ENCODE measurements around the gene CST9L. TPM values are rescaled to one million over a fixed set of nuclear protein-coding genes. Genes with fewer than 3 reads are reported as not detected.

The CST9L gene
- total RNA-seq, 1 donor from 2014 or later = 0.96 TPM

DNA sequence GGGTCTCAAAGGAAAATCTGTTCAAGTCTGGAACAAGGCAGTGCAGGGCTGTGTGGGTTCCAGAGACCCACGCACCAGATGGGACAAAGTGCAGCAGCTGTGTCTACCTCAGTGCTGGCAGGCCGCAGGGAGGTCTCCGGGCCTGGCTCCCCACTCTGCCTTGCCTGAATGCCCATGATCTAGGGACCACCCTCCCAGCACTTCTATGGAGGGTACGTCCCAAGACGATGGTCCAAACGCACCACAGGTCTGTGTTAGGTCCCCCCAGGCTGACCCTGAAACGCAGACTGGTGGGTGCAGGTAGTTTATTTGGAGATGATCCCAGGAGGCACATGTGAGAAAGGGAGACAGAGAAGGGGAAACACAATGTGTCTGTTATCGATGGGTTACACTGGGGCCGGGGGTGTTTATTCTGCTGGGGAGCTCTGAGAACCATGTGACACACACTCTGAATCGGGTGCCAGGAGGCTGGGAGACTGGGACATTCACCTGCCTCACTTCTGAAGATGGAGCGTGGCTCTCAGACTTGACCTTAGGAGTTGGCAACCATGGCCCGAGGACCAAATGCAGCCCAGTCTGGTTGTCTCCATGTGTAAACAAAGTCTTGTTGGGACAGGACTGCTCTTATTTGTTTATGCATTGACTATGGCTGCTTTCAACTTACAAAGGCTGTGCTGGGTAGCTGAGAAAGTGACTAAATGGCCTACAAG is 21.7 kb downstream of the CST9L start:
- no peak for DNase-seq (ENCODE audit: low spot score)

DNA sequence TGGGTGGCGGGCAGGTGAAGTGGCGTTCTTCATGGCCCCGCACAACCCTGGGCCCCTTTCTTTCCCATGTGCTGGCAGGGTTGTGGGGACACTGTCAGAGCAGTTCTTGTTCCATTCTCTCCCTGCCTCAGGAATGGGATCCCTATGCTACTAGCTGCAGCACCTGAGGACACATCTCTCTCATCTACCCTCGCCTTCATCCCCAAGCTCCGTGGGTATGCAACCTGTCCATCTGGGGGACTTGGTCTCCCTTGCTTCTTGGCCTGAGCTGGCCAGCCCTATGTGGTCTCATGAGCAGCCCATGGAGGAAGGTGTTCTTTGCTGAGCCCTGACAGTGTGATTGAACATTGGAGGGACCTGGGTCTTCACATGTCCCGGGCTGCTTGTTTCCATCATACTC is 24.2 kb downstream of the CST9L start:
- no peak for DNase-seq (ENCODE audit: low spot score)

DNA sequence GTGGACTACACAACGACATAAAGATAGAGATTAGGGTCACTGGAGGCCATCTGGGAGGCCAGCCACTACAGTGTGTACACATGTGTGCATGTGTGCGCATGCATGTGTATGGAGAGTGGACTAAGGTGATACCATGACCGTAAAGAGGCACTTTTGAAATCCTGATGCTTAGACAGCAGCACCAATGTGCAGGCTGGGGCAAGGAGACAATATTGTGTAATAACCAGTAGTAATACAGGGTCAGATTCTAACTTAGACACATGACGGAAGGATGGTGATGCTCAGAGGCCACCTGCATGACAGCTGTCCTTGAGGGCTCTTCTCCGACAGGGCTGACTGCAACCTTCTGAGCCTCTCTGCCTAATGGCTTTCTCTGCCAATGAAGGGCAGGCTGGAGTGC is 25.5 kb downstream of the CST9L start:
- no peak for DNase-seq (ENCODE audit: low spot score)

DNA sequence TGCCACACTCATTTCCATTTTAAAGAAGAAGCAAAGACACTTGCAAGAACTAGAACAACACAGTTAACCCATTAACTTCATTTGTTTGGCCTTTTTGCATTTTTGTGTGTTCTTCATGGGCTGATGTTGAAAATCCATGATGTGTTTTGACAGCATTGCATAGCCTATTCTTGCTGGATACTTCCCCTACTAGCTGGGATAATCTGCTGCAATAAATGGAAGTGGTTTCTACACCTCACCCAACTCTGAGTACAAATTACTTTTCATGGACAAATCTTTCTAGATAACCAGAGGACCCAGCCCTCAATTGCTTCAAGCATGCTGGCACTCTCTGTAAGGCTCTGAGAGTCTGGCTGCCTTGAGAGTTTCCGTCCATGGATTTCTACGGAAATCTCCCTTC is 26.5 kb downstream of the CST9L start:
- peak; percentile 12 for DNase-seq (ENCODE audit: low spot score)

DNA sequence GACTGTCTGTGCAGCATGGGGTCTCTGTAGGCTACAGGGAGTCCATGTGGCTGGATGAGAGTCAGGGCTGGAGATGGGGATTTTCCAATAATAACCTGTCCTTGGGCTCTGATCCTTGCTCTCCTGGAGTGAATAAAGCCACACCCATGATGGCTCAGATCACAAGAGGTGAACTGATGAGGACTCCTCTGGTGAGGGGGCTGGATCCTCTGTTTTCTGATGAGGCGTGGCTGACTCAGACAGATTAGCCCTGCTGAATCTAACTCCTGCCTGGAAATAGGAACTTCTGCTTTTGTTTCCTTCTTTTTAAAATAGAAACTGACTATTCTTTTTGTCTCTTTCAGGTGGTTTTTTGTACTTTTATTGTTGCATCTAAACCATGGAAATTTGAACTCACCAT is 27.0 kb downstream of the CST9L start:
- peak; percentile 11 for DNase-seq (ENCODE audit: low spot score)

DNA sequence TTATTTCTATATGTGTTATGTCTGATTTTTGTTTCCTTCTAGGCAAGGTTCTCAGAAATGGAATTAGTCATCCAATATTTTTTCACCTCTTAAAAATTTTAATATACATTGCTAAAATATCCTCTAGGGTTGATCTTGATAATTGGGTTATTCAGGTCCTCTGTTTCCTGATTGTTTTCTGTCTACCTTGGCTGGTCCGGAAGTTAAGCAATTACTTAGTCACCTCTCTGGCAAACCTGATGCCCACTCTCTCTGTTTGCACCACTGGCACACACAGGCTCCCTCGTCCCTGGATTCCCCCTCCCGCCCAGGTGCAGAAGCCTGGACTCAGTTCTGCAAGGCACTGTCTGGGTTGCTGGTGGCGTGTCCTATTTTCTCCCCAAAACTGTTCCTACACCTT is 27.7 kb downstream of the CST9L start:
- DNase-seq (ENCODE audit: low spot score) = no peak

DNA sequence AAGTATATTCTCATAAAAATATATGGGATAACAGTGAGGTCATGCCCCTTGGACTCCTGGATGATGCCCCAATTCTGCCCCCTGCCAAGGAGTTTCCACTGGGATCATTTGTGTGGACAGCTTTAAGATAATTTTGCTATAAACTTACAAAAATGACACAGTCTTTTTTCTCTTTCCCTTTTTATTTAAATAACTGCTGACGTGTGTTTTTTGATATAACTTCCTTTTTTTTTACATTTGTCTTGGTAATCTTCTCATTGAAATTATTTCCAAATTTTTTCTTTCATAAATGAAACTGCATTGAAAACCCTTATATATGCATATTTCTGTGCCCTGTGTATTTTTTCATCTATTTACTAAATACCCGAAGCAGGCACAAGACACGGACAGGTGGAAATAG is 31.3 kb downstream of the CST9L start:
- DNase-seq (ENCODE audit: low spot score) = no peak

DNA sequence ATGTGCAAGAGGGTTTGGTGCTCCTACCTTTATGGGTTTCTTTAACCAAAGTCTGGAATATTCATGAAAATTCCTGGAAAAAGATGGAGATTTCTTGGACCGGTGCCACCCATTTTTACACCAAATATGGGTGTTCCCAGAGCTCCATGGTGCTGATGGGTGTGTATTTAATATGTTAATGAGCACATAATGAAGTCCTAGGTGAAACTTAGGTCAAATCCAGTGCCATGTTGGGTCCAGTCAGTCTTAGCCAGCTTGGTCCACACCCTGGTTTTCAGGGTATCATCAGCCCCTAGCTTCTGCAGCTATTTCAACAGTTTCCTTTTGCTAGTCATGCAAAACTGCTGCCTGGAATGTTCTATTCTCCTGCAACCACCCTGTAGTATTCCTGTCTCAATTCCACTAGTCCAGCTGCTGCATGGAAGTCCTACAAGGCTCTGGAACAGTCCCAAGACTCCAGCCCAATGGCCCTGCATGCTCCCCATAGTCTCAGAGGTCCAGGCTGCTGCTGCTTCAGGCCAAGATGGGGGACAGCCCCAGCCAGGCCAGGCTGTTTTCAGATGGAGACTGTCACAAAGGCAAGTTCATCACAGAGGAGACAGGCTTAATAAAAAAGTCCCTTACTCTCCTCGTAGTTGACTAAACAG is 31.8 kb downstream of the CST9L start:
- no peak for DNase-seq (ENCODE audit: low spot score)

DNA sequence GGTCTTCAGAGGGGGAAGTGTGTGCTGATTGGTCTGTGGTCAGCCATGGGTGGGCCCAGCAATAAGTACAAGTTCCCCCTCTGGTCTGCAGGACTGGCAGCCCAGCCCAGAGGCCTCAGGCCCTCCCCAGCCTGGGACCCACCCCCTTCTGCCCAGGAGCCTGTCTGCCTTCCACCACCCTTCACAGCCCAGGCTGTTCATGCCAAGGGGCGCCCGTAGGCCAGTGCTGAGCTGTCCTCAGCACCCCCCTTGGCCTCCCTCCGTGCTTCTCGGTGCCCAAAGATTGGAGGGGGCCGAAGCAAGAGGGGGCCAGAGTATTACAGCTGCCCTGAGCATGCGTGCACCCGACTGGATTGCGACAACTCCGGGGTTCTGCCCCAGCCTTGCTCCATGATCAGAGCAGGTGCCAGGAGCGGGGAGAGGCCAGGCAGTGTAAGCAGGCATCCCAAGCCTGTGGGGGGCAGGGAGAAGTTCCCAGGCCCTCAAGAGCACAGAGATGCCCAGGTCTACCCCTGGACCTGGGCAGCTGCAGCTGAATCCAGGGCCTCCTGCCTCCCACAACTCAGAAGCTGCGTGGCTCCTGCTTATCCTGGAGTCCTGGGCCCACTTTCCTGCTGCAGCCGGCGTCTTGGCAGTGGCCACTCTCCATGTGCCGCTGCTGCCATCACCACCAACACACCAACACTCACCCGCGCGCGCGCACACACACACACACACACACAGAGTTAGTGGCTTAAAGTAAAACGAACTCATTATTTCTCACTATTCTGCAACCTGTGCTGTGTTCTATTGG is 33.3 kb downstream of the CST9L start:
- DNase-seq (ENCODE audit: low spot score) = no peak

DNA sequence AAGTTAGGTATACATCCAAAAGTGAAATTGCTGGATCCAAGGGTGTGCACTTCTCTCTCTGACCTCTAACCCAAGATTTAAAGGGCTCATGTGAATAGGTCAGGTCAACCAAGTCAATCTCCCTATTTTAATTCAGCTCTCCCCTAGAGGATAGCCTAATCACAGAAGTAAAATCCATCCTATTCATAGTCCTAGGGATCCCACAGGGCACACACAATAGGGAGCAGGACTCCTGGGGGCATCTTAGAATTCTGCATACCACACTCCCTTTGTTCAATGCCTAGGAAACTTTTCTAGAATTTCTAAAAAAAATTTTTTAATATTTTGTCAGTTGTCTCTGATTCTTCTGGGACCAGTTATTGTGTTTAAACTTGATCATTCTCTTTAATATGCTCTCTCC is 35.1 kb downstream of the CST9L start:
- no peak for DNase-seq (ENCODE audit: low spot score)

DNA sequence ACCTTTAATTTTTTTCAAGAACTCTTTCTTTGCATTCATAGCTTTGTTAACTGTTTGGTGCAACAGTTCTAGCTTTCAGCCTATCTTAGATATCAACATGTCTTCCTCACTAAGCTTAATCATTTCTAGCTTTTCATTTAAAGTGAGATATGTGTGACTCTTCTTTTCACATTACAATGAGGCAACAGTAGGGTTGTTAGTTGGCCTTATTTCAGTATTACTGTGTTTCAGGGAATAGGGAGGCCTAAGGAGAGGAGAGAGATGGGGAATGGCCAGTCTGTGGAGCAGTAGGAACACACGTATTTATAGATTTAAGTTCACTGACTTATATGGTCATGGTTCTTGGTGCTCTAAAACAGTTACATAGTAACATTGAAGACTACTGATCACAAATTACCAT is 35.8 kb downstream of the CST9L start:
- no peak for DNase-seq (ENCODE audit: low spot score)

DNA sequence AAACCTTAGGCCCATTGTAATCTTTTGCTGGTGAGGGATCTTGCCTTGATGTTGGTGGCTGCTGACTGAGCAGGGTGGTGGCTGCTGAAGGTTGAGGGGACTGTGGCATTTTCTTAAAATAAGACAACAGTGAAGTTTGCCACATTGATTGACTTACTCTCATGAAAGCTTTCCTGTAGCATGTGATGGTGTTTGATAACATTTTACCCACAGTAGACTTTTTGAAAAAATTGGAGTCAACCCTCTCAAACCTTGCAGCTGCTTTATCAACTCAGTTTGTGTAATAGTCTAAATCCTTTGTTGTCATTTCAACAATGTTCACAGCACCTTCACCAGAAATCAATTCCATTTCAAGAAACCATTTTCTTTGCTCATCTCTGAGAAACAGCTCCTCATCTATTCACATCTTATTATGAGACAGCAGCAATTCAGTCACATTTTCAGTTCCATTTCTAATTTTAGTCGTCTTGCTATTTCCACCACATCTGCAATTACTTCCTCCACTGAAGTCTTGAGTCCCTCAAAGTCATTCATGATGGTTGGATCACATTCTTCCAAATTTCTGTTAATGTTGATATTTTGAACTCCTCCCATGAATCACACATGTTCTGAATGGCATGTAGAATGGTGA is 37.2 kb downstream of the CST9L start:
- DNase-seq (ENCODE audit: low spot score) = no peak

DNA sequence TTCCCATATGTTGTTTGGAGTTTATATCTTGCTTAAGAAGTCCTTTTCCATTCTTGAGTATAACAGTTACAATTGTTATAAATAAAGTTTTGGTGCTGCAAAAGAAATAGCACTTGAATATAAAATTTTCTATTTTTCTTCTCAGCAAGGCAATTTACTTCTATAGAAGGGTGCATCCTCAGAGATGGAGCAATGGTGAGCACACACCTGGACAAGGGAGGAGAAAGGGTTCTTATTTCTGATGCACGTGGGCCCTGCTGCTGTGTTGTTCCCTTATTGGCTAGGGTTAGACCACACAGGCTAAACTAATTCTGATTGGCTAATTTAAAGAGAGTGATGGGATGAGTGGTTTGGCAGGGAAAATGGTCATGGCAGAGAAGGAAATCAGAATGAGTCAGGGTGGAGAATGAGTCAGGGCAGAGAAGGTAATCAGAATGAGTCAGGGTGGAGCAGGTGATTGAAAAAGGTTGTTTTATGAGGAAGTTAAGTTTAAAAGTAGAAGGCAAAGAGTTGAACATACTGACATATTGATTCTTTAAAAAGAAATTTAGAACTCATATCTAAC is 39.3 kb downstream of the CST9L start:
- DNase-seq (ENCODE audit: low spot score) = no peak

DNA sequence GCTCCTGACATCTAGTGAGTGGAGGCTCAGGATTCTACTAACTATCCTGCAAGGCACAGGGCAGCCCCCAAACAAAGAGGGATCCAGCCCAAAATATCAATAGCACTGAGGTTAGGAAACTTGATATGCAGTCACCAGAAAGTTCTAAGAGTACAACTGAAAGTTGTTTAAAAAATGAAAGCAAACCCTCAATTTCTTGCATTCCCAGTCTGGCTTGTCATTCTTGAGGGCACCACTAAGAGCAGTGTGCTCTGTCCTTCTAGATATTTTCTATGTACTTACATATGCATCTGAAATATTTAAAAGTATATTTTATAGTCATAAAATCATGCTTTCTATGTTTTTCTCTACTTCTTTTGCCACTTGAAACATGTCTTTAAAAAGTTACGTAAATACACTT is 41.4 kb downstream of the CST9L start:
- DNase-seq (ENCODE audit: low spot score) = no peak

DNA sequence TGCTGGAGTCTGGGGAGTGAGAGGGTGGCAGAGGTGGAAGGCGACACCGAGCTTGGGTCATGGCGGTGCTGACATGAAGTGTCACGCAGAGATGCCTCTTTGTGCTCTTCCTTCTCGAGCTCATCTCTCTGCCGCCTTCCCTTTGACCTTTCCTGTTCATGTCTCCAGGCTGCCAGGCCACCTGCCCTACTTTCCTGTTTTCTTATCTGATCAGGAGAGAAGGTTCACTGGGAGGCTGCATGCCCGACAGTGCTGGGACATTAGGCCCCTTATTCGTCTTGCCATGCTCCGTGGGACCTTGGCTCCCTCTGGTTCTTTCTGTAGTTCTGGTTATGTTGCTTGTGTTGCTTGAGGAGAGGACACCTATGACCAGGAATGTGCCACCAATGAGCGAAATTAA is 44.1 kb downstream of the CST9L start:
- DNase-seq (ENCODE audit: low spot score) = no peak

DNA sequence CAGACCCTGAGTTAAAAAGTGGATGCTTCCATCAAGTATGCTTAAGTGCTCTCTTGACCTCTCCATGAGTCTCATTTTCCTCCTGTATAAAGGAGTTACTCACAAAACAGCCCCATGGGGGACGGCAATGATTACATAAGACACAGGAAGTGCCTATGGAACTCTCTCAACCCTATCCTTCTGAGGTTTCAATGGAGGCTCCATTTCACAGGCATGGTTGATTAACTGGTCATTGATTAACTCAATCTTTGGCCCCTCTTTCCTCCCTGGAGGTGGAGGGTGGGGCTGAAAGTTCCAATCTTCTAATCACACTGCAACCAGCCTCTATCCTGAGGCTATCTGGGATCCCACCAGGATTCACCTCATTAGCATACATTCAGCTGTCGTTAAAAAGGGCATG is 48.1 kb downstream of the CST9L start:
- no peak for DNase-seq (ENCODE audit: low spot score)

DNA sequence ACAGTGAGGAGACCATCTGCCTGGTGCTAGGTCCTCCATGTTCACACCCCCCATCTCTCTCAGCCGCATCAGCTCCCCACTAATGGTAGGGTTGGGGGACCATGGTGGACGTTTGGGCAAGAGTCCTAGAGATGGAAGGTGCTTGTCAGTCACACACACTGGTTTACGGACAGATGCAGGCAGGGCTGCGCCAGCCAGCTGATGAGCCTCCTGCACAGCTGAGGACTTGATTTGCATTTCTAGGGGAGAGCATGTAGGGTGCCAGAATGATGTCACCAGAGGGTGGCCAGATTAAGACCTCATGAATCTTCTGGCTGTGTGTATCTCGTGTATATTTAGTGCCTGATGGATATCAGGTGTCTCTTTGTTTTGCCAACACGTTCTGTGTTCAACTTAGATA is 48.7 kb downstream of the CST9L start:
- DNase-seq (ENCODE audit: low spot score) = no peak

DNA sequence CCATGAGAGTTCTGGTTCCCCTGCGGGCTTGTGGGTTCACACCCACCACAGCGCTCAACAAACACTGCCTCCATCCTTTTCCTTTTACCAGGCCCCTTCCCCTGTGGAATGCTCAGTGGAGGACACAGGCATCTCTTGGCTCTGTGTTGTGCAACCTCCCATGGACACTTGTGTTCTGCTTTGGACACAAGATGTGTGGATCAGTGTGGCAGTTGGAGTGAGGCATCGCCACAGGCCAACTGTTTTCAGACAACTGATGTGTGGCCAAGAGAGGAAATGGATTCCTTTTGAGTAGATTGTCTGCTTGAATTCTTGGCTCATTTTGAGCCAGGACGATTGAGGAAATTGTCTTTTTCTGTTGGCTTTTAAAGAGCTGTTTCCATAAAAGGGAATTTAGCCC is 50.6 kb downstream of the CST9L start:
- DNase-seq (ENCODE audit: low spot score) = no peak

DNA sequence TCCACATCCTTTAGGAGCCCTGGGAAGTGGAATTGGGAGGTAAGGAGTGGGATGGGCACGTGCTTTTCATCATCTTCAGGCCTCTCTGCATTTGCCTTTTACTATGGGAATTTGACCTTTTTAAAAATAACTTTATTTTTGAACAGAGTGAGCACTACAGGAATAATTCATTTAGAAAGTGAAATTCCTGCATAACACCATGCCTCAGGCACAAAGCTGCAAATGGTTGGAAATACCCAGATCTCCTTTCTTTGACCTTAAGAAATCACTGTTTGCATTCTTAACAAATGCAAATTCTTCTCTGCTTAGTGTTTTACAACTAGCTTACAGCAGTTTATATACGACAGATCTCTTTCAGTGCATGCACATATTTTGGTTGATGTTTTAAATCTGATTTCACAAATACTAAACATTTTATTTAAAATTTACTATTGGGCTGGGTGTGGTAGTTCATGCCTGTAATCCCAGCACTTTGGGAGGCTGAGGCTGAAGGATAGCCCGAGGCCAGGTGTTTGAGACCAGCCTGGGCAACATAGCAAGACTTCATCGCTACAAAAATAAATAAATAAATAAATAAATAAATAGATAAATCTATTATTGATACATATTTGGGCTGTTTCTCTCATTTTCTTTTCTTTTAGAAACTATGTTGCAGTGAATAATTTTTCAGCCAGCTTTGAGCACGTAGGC is 52.9 kb downstream of the CST9L start:
- peak; percentile 69 for DNase-seq (ENCODE audit: low spot score)

DNA sequence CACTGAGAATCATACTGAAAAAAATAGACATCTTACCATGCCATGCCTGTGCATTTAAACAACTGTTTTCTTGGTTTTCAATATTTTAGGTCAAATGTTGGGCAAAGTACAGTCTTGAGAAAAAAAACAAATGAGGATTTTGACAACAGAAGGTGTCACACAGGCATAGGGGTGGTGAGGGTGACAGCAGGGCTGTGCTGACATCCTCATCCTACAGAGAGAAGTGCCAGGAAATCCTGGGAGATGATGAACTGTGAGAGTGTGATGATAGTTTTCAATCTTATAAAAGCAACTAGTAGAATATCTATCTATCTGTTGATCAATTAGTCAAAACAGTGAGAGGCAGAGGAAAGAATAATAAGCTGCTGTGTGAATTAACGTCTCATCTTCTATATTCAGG is 53.4 kb downstream of the CST9L start:
- no peak for DNase-seq (ENCODE audit: low spot score)

Data from umbilical cord (tissue), 2 donors.